Left ventricle myocardium inferior (tissue), 1 donor: ENCODE measurements around the gene AGPAT3. TPM values are rescaled to one million over a fixed set of nuclear protein-coding genes. Genes with fewer than 3 reads are reported as not detected.

Experiments used
- DNase-seq: peaks from one replicate; pipeline ENCODE4 v3.0.0-alpha.2; 2020
- H3K27ac ChIP-seq: fragments of 200-600 bp; replicated peaks from 2 replicates; pipeline ENCODE4 v1.8.0; 2021
- H3K27me3 ChIP-seq: fragments of 200-600 bp; 2 replicates; pipeline ENCODE4 v1.8.0; 2021; ENCODE audit warnings: low read depth
- H3K36me3 ChIP-seq: fragments of 200-600 bp; 2 replicates; pipeline ENCODE4 v1.8.0; 2021
- H3K4me1 ChIP-seq: fragments of 200-600 bp; 2 replicates; pipeline ENCODE4 v1.8.0; 2021
- H3K4me3 ChIP-seq: fragments of 200-600 bp; 2 replicates; pipeline ENCODE4 v1.8.0; 2021; ENCODE audit warnings: mild to moderate bottlenecking, moderate library complexity
- H3K9me3 ChIP-seq: fragments of 200-600 bp; replicated peaks from 2 replicates; pipeline ENCODE4 v1.8.0; 2021
- CTCF ChIP-seq: fragments of 200-600 bp; IDR thresholded peaks from 2 replicates; pipeline ENCODE4 v1.8.0; 2021; ENCODE audit warnings: antibody characterized with exemption, mild to moderate bottlenecking, borderline replicate concordance
- intact Hi-C: fragments of 100-400 bp; cut with micrococcal nuclease; formaldehyde crosslinking; loops from one replicate; pipeline ENCODE4 v1.11.0; 2022
- total RNA-seq: library from RNA; stranded (reverse); fragmentation: NEBNext Ultra II Directional; extraction: Animal tissue kit (Norgen Biotek cat#: 25700); gene quantifications from one replicate; pipeline ENCODE4 v1.2.1, GENCODE V29; 2021
- donor health status: DM: no; HTN: yes; CAD: no; lungs with severe emphysema.

The AGPAT3 gene
- total RNA-seq, 1 donor from 2014 or later, result 79.6 TPM

GRCh38 chr21:43917515-43918384 is 52.7 kb downstream of the AGPAT3 start:
- no peak for DNase-seq
- no peak for TF ChIP-seq CTCF
- peaks cover 89% of the 10 kb centered on the region for H3K4me1 ChIP-seq
- H3K27ac ChIP-seq, result no peak overlapping the region
- H3K4me3 ChIP-seq, result peak overlapping the region; percentile 54
- no peaks in the 10 kb centered on the region for H3K36me3 ChIP-seq
- H3K9me3 ChIP-seq, result peaks cover 5% of the 10 kb centered on the region
- no peaks in the 10 kb centered on the region for H3K27me3 ChIP-seq
- intact Hi-C loops, result no loop called here

- intact Hi-C loops, result no loop called here
Observed at GRCh38 chr21:43918385-43918947, 53.4 kb downstream of the AGPAT3 start.

GRCh38 chr21:43919283-43919682 is 54.3 kb downstream of the AGPAT3 start:
- intact Hi-C loops, result no loop called here
- Histone ChIP-seq H3K4me1 (peaks cover 90% of the 10 kb centered on the region), H3K27me3 (no peaks in the 10 kb centered on the region), H3K27ac (no peak overlapping the region), H3K4me3 (no peak overlapping the region), H3K9me3 (no peaks in the 10 kb centered on the region), H3K36me3 (no peaks in the 10 kb centered on the region)
- no peak for DNase-seq
- no peak for TF ChIP-seq CTCF

More at GRCh38 chr21:43918385-43918947, 53.4 kb downstream of the AGPAT3 start:
- no peak for TF ChIP-seq CTCF
- Histone ChIP-seq H3K36me3 (no peaks in the 10 kb centered on the region), H3K27ac (no peak overlapping the region), H3K27me3 (no peaks in the 10 kb centered on the region), H3K4me1 (peaks cover 90% of the 10 kb centered on the region), H3K4me3 (no peak overlapping the region), H3K9me3 (no peaks in the 10 kb centered on the region)
- DNase-seq, result peak; percentile 5

GRCh38 chr21:43919871-43920801 is 55.1 kb downstream of the AGPAT3 start:
- no peak overlapping the region for H3K27ac ChIP-seq
- TF ChIP-seq CTCF, result no peak
- H3K4me1 ChIP-seq, result peaks cover 92% of the 10 kb centered on the region
- H3K27me3 ChIP-seq, result no peaks in the 10 kb centered on the region
- no peaks in the 10 kb centered on the region for H3K9me3 ChIP-seq
- intact Hi-C loops, result no loop called here
- no peak overlapping the region for H3K4me3 ChIP-seq
- H3K36me3 ChIP-seq, result no peaks in the 10 kb centered on the region
- DNase-seq, result peak; percentile 10

- H3K27me3 ChIP-seq, result no peaks in the 10 kb centered on the region
- H3K9me3 ChIP-seq, result no peaks in the 10 kb centered on the region
- intact Hi-C loops, result no loop called here
- no peak overlapping the region for H3K27ac ChIP-seq
- DNase-seq, result peak; percentile 9
- no peak for TF ChIP-seq CTCF
- H3K4me3 ChIP-seq, result no peak overlapping the region
- no peaks in the 10 kb centered on the region for H3K36me3 ChIP-seq
- peaks cover 94% of the 10 kb centered on the region for H3K4me1 ChIP-seq
Observed at GRCh38 chr21:43921571-43921978, 56.6 kb downstream of the AGPAT3 start.
